Measurements from ENCODE around the gene SORCS2. TPM values are rescaled to one million over a fixed set of nuclear protein-coding genes. Genes with fewer than 3 reads are reported as not detected.

The SORCS2 gene
- total and polyA plus RNA-seq, 2 donors (not counting 1 experiment from before 2014, with no cell fraction given) = not detected

DNA sequence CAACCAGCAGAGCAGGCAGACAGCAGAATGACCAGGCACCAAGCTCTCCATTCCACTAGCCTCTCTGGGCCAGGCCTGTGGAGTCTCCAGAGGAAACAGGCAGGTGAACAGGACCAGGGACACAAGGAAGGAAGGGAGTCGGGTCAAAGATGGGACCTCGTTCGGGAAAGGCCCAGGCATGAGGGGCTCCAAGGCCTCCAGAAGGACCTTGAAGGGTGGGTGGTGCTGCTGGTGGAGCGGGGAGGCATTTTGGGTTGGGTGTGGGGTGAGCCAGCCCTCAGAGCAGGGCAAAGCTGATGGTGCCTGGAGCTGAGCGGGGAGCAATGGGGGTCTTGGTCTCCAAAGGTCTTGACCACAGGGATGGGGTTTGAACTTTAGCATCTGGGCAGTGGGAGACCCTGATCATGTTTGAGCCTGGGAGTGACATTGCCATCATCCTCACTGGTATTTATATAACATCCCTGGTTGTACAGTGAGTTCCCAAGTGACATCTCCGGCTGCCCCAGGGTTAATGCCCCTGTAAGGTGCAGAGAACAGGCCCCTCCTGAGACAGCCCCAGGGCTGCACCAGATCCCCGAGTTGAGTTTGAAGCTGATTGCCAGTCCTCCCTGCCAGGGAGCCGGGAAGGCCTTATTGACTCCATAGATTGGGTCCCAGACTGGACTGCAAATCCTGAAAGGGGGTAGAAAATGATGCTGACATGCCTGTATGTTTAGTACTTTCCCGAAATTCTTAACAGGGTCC is 189.7 kb downstream of the SORCS2 start:
- 84% methylated on average over 9 of the region's 9 CpGs for WGBS (ENCODE audit: insufficient coverage)
- H3K4me1 Mint-ChIP-seq = no peaks in the 10 kb centered on the region
- ATAC-seq (ENCODE audit: low read depth) = no peak
- Histone ChIP-seq H3K36me3 (replicated peaks in 1 of 2; ENCODE audit: control extremely low read depth in 1 of 2, control insufficient read depth in 1 of 2, extremely low read depth in 1 of 2, insufficient read depth in 2 of 2, low read length in 1 of 2) (no peaks in the 10 kb centered on the region), H4K20me1 (ENCODE audit: control insufficient read depth, insufficient read depth, low read length, poor library complexity, severe bottlenecking) (no peaks in the 10 kb centered on the region), H2AFZ (ENCODE audit: insufficient read depth, low read depth, low read length, poor library complexity, severe bottlenecking) (no peak overlapping the region), H3K4me2 (replicated peaks; ENCODE audit: low read depth, low read length, poor library complexity, severe bottlenecking) (no peak overlapping the region), H3K27me3 (replicated peaks in 1 of 4; ENCODE audit: control extremely low read depth in 1 of 4, control insufficient read depth in 3 of 4, insufficient read depth in 4 of 4, low read length in 3 of 4) (peaks cover 0 to 6% (median 0%) of the 10 kb centered on the region in 4 experiments), H3K27ac (ENCODE audit: low read length in 2 of 2) (no peak overlapping the region), H3K4me3 (ENCODE audit: control extremely low read depth in 1 of 5, extremely low read depth in 1 of 5, insufficient read depth in 1 of 5, low read depth in 2 of 5, low read length in 4 of 5) (no peak overlapping the region), H3K9me3 (ENCODE audit: control extremely low read depth in 1 of 3, control insufficient read depth in 2 of 3, insufficient read depth in 1 of 3, low read length in 2 of 3) (peaks cover 0 to 23% (median 0%) of the 10 kb centered on the region in 3 donors), H3K9ac (ENCODE audit: low read length) (no peak overlapping the region), H3K4me1 (ENCODE audit: control insufficient read depth in 2 of 2, insufficient read depth in 2 of 2, low read length in 2 of 2) (no peaks in the 10 kb centered on the region), H3K79me2 (ENCODE audit: control insufficient read depth, insufficient read depth, low read length) (no peaks in the 10 kb centered on the region)
- CTCF ChIA-PET = no interaction called here
- TF ChIP-seq, protein P1, sequence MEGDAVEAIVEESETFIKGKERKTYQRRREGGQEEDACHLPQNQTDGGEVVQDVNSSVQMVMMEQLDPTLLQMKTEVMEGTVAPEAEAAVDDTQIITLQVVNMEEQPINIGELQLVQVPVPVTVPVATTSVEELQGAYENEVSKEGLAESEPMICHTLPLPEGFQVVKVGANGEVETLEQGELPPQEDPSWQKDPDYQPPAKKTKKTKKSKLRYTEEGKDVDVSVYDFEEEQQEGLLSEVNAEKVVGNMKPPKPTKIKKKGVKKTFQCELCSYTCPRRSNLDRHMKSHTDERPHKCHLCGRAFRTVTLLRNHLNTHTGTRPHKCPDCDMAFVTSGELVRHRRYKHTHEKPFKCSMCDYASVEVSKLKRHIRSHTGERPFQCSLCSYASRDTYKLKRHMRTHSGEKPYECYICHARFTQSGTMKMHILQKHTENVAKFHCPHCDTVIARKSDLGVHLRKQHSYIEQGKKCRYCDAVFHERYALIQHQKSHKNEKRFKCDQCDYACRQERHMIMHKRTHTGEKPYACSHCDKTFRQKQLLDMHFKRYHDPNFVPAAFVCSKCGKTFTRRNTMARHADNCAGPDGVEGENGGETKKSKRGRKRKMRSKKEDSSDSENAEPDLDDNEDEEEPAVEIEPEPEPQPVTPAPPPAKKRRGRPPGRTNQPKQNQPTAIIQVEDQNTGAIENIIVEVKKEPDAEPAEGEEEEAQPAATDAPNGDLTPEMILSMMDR (IDR thresholded peaks at IDR 0.05) = no peak
- TF ChIP-seq EZH2 (IDR thresholded peaks at IDR 0.05; ENCODE audit: borderline replicate concordance, insufficient read depth, low read depth, low read length, poor library complexity, severe bottlenecking) = no peak
- H3K4me3 Mint-ChIP-seq = no peak overlapping the region
- H3K9me3 Mint-ChIP-seq (ENCODE audit: insufficient read depth) = peaks cover 2% of the 10 kb centered on the region
- DNase-seq = no peak
- intact Hi-C loops (cut with micrococcal nuclease) = no loop called here
- no peak overlapping the region for H3K27ac Mint-ChIP-seq
- POLR2A ChIA-PET = no interaction called here
- peaks cover 4% of the 10 kb centered on the region for H3K27me3 Mint-ChIP-seq

DNA sequence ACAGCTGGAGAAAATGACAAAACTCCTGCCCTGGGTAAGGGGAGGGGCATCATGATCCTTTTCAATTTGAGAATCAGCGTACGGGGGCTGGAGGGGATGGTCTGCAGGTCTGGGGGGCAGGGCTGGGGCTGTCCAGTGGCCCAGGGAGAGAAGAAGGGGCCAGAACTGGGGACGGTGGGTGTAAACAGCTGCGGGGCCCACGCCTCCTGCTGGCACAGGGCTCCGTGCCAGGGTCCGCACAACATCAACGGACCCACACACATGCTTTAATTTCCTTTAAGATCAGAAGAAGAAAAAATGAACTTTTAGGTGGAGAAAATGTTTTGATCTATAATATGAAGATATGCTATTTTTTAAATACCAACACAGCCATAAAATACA is 190.3 kb downstream of the SORCS2 start:
- CTCF ChIA-PET = no interaction called here

More for the DNA sequence above, 190.3 kb downstream of the SORCS2 start:
- ATAC-seq (ENCODE audit: low read depth) (no peak), DNase-seq (no peak)
- Histone ChIP-seq H3K4me1 (ENCODE audit: control insufficient read depth in 2 of 2, insufficient read depth in 2 of 2, low read length in 2 of 2) (no peaks in the 10 kb centered on the region), H3K36me3 (replicated peaks in 1 of 2; ENCODE audit: control extremely low read depth in 1 of 2, control insufficient read depth in 1 of 2, extremely low read depth in 1 of 2, insufficient read depth in 2 of 2, low read length in 1 of 2) (no peaks in the 10 kb centered on the region), H2AFZ (ENCODE audit: insufficient read depth, low read depth, low read length, poor library complexity, severe bottlenecking) (no peak overlapping the region), H3K4me2 (replicated peaks; ENCODE audit: low read depth, low read length, poor library complexity, severe bottlenecking) (no peak overlapping the region), H4K20me1 (ENCODE audit: control insufficient read depth, insufficient read depth, low read length, poor library complexity, severe bottlenecking) (no peaks in the 10 kb centered on the region), H3K27me3 (replicated peaks in 1 of 4; ENCODE audit: control extremely low read depth in 1 of 4, control insufficient read depth in 3 of 4, insufficient read depth in 4 of 4, low read length in 3 of 4) (peaks cover 0 to 6% (median 0%) of the 10 kb centered on the region in 4 experiments), H3K9me3 (ENCODE audit: control extremely low read depth in 1 of 3, control insufficient read depth in 2 of 3, insufficient read depth in 1 of 3, low read length in 2 of 3) (peaks cover 0 to 20% (median 0%) of the 10 kb centered on the region in 3 donors), H3K27ac (ENCODE audit: low read length in 2 of 2) (no peak overlapping the region), H3K79me2 (ENCODE audit: control insufficient read depth, insufficient read depth, low read length) (no peaks in the 10 kb centered on the region), H3K9ac (ENCODE audit: low read length) (no peak overlapping the region), H3K4me3 (ENCODE audit: control extremely low read depth in 1 of 5, extremely low read depth in 1 of 5, insufficient read depth in 1 of 5, low read depth in 2 of 5, low read length in 4 of 5) (no peak overlapping the region)
- 56% methylated on average over 2 of the region's 8 CpGs for WGBS (ENCODE audit: insufficient coverage)
- POLR2A ChIA-PET = no interaction called here
- H3K4me1 Mint-ChIP-seq = no peaks in the 10 kb centered on the region
- H3K9me3 Mint-ChIP-seq (ENCODE audit: insufficient read depth) = peaks cover 2% of the 10 kb centered on the region
- no peak overlapping the region for H3K27ac Mint-ChIP-seq
- no peak overlapping the region for H3K4me3 Mint-ChIP-seq
- intact Hi-C loops (cut with micrococcal nuclease) = no loop called here
- TF ChIP-seq, protein P1 (IDR thresholded peaks at IDR 0.05) = no peak
- no peak for TF ChIP-seq EZH2 (IDR thresholded peaks at IDR 0.05; ENCODE audit: borderline replicate concordance, insufficient read depth, low read depth, low read length, poor library complexity, severe bottlenecking)
- peaks cover 4% of the 10 kb centered on the region for H3K27me3 Mint-ChIP-seq
